Measurements from ENCODE around the gene C6orf136.

C6orf136 gene

DNA sequence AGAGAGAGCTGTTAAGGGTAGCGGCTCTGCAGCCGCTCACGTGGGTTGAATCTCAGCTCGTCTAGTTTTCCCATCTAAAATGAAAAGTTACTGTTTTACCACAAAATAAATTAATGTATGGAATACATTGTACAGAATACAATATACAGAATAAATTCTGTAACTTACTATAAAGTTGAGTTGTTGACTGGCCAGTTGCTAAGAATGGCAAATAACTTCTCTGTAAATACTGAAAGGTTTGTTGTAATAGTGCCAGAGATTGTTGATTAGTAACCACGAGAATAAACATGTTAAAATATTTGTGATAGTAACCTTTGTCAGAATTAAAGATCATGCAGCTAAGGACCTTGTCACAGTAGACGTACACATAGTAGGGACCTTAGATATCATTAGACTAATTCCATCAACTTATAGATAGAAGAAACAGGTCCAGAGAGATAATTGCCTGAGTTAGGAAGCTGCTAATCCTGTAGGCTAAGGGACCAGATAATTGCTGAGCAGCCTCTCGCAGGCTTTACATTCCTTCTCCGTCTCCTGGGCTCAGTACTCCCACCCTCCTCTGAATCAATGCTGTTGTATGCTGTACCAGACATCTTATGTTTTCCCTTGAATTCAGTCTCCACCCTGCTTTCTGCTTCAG is 44.4 kb downstream of the C6orf136 start:
- DNase-seq (ENCODE audit: low read depth), result no peak
- peak overlapping the region; percentile 66 for H3K4me3 ChIP-seq (ENCODE audit: low read depth, low read length)
- TF ChIP-seq, protein P1, sequence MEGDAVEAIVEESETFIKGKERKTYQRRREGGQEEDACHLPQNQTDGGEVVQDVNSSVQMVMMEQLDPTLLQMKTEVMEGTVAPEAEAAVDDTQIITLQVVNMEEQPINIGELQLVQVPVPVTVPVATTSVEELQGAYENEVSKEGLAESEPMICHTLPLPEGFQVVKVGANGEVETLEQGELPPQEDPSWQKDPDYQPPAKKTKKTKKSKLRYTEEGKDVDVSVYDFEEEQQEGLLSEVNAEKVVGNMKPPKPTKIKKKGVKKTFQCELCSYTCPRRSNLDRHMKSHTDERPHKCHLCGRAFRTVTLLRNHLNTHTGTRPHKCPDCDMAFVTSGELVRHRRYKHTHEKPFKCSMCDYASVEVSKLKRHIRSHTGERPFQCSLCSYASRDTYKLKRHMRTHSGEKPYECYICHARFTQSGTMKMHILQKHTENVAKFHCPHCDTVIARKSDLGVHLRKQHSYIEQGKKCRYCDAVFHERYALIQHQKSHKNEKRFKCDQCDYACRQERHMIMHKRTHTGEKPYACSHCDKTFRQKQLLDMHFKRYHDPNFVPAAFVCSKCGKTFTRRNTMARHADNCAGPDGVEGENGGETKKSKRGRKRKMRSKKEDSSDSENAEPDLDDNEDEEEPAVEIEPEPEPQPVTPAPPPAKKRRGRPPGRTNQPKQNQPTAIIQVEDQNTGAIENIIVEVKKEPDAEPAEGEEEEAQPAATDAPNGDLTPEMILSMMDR (IDR thresholded peaks at IDR 0.05; ENCODE audit: low read depth, low read length, missing control alignments), result no peak
- in situ Hi-C loops (cut with HindIII; ENCODE audit: low sequenced_read_pairs), result no loop called here

GRCh38 chr6:30696432-30696831 is 49.5 kb downstream of the C6orf136 start:
- DNase-seq (ENCODE audit: low read depth), result no peak
- no peak overlapping the region for H3K4me3 ChIP-seq (ENCODE audit: low read depth, low read length)
- TF ChIP-seq, protein P1 (IDR thresholded peaks at IDR 0.05; ENCODE audit: low read depth, low read length, missing control alignments), result no peak
- in situ Hi-C loops (cut with HindIII; ENCODE audit: low sequenced_read_pairs), result no loop called here

GRCh38 chr6:30700340-30700739 is 53.4 kb downstream of the C6orf136 start:
- TF ChIP-seq, protein P1 (IDR thresholded peaks at IDR 0.05; ENCODE audit: low read depth, low read length, missing control alignments), result no peak
- in situ Hi-C loops (cut with HindIII; ENCODE audit: low sequenced_read_pairs), result no loop called here
- no peak for DNase-seq (ENCODE audit: low read depth)

More at GRCh38 chr6:30700340-30700739, 53.4 kb downstream of the C6orf136 start:
- no peak overlapping the region for H3K4me3 ChIP-seq (ENCODE audit: low read depth, low read length)

All from astrocyte of the cerebellum (primary cell).